Mesangial cell (primary cell): Measurements from ENCODE around the gene MAVS. TPM values are rescaled to one million over a fixed set of nuclear protein-coding genes. Genes with fewer than 3 reads are reported as not detected.

Experiments used
- total RNA-seq: library from RNA; depleted of rRNA; stranded (reverse); fragments of >200 nt; gene quantifications from 2 replicates; pipeline ENCODE4 v1.2.3, GENCODE V29; 2015

MAVS gene
- total RNA-seq, result 22.0 and 29.4 TPM in 2 replicates

GRCh38 chr20:3846740-3847428 lies at the start of gene MAVS:
Gene MAVS, plus strand, starts transcription at chr20:3846834. Its CDS starts 7,791 bp downstream, at chr20:3854625.

GRCh38 chr20:3820048-3820900 lies 26.4 kb upstream of the MAVS start, which contains the start of gene AP5S1:
Gene AP5S1, plus strand, starts transcription at chr20:3820547. Its CDS starts 1,571 bp downstream, at chr20:3822118.

GRCh38 chr20:3888622-3889488 lies 42.2 kb downstream of the MAVS start, which contains the start of gene PANK2:
Gene PANK2, plus strand, starts transcription at chr20:3889387.

Other genes starting within 250 kb of the MAVS start
- gene GFRA4, start 183.4 kb upstream of the MAVS start, total RNA-seq, result not detected in 2 replicates
- 0.33 and 2.2 TPM in 2 replicates for gene ADAM33, start 164.8 kb upstream of the MAVS start, total RNA-seq
- not detected in 2 replicates for gene SIGLEC1, start 134.2 kb upstream of the MAVS start, total RNA-seq
- gene HSPA12B, start 114.1 kb upstream of the MAVS start, total RNA-seq, result 0.13 TPM in 1 of 2 replicates, not detected in the other
- gene ADISSP, start 79.1 kb upstream of the MAVS start, total RNA-seq, result 38.9 and 59.0 TPM in 2 replicates
- gene SPEF1, start 65.4 kb upstream of the MAVS start, total RNA-seq, result 0.16 and 0.76 TPM in 2 replicates
- gene CENPB, start 60.1 kb upstream of the MAVS start, total RNA-seq, result 70.2 and 88.3 TPM in 2 replicates
- gene CDC25B, start 50.5 kb upstream of the MAVS start, total RNA-seq, result 54.3 and 72.8 TPM in 2 replicates
- 17.9 and 21.2 TPM in 2 replicates for gene AP5S1, start 26.3 kb upstream of the MAVS start, total RNA-seq
- gene PANK2, start 42.6 kb downstream of the MAVS start, total RNA-seq, result 17.9 and 23.0 TPM in 2 replicates
- gene RNF24, start 168.7 kb downstream of the MAVS start, total RNA-seq, result 7.2 and 8.4 TPM in 2 replicates